ENCODE results near the gene INTS2. TPM values are rescaled to one million over a fixed set of nuclear protein-coding genes. Genes with fewer than 3 reads are reported as not detected.
"Not testable (repeated sequence)": the region's sequence is repeated elsewhere in the genome, so short reads cannot be mapped to it uniquely, and the experiment has no call there.

Gene INTS2
- total RNA-seq, 1 donor from 2014 or later, result 15.5 TPM

DNA sequence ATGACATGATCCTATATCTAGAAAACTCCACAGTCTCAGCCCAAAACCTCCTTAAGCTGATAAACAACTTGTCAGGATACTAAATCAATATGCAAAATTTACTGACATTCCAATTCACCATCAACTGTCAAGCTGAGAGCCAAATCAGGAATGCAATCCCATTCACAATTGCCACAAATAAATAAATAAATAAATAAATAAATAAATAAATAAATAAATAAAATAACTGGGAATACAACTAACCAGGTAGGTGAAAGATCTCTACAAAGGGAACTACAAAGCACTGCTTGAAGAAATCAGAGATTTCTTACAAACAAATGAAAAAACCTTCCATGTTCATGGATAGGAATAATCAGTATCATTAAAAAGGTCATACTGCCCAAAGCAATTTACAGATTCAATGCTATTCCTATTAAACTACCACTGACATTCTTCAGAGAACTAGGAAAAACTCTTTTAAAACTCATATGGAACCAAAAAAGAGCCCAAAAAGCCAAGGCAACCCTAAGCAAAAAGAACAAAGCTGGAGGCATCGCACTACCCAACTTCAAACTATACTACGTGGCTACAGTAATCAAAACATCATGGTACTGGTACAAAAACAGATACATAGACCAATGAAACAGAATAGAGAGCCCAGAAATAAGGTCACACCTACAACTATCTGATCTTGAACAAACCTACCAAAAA lies 102.2 kb downstream of the INTS2 start:
- DNase-seq (ENCODE audit: low read depth), result no peak

- no peak for DNase-seq (ENCODE audit: low read depth)
Measured at GRCh38 chr17:61822326-61823285, 105.2 kb downstream of the INTS2 start.

DNA sequence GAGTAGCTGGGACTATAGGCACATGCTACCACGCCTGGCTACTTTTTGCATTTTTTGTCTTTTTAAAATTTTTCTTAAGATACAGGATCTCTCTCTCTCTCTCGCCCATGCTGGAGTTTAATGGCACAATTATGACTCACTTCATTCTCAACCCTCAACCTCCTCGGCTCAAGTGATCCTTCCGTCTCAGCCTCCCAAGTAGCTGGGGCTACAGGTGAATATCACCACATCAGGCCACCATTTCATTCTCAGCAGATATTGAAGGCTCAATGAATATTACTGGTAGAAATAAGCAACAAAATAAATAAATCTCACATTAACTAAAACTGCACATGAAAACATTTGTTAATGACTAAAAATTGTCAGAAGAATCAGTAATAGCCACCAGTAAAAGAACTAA lies 106.1 kb downstream of the INTS2 start:
- DNase-seq (ENCODE audit: low read depth), result no peak

GRCh38 chr17:61819265-61819664 lies 108.5 kb downstream of the INTS2 start:
- not testable (repeated sequence) for DNase-seq (ENCODE audit: low read depth)

GRCh38 chr17:61818225-61818624 lies 109.6 kb downstream of the INTS2 start:
- no peak for DNase-seq (ENCODE audit: low read depth)

DNA sequence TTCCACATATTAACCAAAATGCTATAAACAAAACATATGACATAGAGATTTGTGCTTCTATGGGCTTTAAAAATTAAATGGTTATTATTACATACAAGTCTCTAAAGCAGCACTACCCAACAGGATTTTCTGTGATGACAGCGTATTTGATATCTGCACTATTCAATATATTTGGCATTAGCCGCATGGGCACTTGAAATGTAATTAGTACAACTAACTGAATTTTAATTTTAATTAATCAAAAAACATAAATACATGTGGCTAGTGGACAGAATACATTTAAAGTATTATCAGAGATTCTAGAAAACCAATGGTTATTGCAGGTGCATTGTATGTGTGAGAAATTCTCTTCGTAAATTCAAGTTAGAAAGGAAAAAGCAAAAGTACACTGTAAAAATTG lies 110.3 kb downstream of the INTS2 start:
- no peak for DNase-seq (ENCODE audit: low read depth)

- peak; percentile 8 for DNase-seq (ENCODE audit: low read depth)
Measured at GRCh38 chr17:61816538-61816937, 111.2 kb downstream of the INTS2 start.

- peak; percentile 47 for DNase-seq (ENCODE audit: low read depth)
Measured at GRCh38 chr17:61815863-61816503, 111.8 kb downstream of the INTS2 start.

Other genes starting within 250 kb of the INTS2 start
- gene BRIP1, start 64.5 kb downstream of the INTS2 start, total RNA-seq, result 1.5 and 11.3 TPM in 2 replicates
- gene MED13, start 137.3 kb upstream of the INTS2 start, total RNA-seq, result 33.5 and 81.0 TPM in 2 replicates

Data from renal cortical epithelial cell (primary cell).